ENCODE data around the gene ABCA13.

Gene ABCA13

DNA sequence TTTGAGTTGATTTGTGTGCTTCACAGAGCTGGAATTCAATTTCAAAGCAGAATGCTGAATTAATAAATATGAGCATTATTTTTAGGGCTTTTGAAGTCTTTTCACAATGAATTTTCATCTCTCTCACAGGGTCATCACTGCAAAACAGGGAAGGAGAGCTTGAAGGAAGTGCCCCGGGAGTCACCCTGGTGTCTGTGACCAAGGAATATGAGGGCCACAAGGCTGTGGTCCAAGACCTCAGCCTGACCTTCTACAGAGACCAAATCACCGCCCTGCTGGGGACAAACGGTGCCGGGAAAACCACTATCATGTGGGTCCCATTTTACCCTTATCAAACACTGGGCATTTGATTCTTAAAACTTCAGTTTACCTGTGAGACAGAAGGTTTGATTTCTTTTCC is 217.7 kb downstream of the ABCA13 start:
- DNase-seq: no peak

GRCh38 chr7:48389977-48390376 is 218.7 kb downstream of the ABCA13 start:
- no peak for DNase-seq

DNA sequence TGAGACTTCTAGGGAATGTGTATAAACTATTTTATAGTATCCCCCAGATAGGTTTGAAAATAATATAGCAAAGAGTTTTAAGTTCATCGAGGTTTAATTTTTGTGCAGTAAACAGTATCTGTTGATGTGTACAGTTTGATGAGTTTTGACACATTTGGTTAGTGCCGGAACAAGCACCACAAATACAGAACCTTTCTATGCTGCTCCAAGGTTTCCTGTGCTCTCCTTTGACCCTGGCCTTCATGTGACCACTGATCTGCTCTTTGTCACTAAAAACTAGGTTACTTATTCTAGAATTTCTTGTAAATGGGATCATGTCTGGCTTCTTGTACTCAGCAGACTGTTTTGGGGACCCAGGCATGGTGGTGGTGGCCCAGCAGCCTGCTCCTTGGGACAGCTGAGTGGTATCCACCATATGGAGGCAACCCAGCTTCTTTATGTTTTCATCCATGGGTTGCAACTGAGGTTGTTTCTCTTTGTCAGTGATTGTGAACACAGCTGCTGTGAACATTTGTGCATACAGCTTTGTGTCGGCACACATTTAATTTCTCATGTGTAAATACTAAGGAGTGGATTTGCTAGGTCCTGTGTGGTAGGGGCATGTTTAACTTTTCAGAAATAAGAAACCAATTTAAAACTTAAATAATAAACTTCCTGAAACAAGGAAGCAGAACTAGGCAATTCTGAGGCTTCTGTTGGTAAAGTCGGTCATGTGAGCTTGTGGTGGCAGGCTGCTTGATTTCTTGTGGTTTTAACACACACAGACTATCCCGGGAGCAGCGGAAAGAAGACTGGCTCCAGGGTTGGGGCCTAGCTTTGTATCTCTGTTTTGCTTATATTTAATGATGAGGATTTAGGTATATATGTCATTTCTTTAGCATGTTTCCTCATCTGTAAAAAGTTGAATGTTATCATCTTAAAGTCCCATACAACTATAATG is 219.4 kb downstream of the ABCA13 start:
- DNase-seq: peak in 1 of 2 donors; percentile 6

DNA sequence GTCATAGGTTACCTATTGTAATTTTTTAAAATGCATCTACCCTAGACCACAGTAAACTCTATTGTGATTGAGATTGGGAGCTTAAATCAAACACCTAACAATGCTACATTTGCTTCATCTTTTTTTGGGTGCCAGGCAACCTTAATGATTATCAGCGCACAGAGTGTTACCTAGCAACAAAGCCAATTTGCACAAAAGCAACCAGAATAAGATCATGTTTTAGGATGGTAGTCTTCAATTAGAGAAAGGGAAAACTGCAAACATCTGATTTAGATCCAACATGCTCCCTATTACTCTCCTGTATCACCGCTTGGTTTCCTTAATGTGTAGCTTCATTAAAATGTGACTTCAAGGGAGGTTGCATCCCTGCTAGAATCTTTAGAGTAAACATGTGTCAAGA is 226.9 kb downstream of the ABCA13 start:
- DNase-seq: no peak

- no peak for DNase-seq
Measured at GRCh38 chr7:48402721-48403120, 231.5 kb downstream of the ABCA13 start.

DNA sequence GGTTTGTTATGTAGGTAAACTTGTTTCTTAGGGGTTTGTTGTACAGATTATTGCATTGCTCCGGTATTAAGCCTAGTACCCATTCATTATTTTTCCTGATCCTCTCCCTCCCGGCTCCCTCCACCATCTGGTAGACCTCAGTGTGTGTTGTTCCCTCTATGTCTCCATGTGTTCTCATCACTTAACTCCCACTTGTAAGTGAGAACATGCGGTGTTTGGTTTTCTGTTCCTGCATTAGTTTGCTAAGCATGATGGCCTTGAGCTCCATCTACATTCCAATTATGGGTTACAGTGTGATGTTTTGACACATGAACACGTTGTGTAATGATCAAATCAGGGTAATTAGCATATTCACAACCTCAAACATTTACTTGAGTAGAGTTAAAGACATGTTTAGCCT is 237.5 kb downstream of the ABCA13 start:
- peak in 1 of 2 donors; percentile 6 for DNase-seq

GRCh38 chr7:48411619-48412018 is 240.4 kb downstream of the ABCA13 start:
- no peak for DNase-seq

GRCh38 chr7:48414011-48414732 is 242.9 kb downstream of the ABCA13 start:
- no peak for DNase-seq

GRCh38 chr7:48416327-48416908 is 245.2 kb downstream of the ABCA13 start:
- DNase-seq: no peak

GRCh38 chr7:48419401-48419800 is 248.1 kb downstream of the ABCA13 start:
- no peak for DNase-seq

DNA sequence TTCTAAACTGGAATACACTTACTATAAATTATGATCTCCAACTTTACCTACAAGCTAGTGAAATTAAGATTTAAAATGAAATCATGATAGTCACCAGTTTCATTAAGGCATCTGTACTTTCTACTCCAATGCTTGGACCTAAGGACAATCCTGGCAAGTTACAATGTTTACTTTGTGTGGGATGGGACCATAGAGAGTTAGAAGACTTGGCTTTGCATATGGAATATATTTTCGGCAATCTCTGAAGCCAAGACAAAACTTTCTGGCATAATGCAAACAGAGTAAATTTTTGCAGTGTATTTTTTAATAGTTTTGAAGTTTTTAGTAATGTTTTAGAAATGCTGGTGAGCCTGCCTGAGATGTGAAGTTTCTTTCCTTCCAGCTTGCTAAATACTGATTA is 248.9 kb downstream of the ABCA13 start:
- DNase-seq: no peak

DNA sequence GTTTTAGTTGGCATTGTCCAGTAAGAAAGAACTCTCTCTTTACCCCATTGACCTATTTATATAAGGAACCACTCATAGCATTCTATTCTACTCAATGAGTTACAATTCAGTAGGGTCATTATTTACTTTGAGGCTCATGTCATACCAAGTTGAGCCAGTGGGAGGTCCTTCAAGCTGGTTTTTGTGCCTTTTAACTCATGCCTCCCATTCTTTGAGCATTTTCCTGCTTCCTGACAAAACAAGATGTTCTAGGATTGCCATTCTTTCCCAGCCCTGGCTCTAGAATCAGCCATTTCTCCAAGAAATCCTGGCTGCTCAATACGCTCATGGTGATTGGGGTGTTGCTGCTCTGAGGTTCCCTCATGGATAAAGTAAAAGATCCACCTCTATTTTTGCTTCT is 250.1 kb downstream of the ABCA13 start:
- DNase-seq: no peak

- no peak for DNase-seq
Measured at GRCh38 chr7:48424731-48425130, 253.5 kb downstream of the ABCA13 start.

- no peak for DNase-seq
Measured at GRCh38 chr7:48426331-48426965, 255.2 kb downstream of the ABCA13 start.

DNA sequence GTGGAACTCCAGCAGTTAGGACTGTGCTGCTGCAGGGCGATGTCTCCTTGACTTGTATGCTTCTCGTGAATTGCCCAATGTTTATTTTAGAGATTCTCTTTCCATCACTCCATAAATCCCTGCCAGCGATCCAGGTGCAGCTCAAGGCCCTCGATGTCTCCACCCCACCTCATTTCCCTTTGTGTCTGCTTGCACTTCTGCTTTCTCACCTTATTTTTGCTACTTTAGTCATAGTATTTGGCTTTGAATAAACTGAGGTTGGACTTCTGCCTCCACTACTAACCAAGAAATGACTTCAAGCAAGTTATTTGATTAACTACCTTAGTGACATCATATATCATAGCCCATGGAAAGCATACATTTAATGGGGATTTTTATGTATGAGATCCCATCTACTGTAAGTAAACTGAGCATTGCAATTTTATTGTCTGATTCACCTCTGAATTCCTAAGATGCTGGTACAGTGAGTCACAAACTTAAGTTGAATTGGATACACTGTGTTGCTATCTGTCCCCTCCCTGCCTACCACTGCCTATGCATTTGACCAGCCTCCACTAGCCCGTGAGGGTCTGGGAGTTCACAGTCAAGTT is 255.8 kb downstream of the ABCA13 start:
- DNase-seq: no peak

DNA sequence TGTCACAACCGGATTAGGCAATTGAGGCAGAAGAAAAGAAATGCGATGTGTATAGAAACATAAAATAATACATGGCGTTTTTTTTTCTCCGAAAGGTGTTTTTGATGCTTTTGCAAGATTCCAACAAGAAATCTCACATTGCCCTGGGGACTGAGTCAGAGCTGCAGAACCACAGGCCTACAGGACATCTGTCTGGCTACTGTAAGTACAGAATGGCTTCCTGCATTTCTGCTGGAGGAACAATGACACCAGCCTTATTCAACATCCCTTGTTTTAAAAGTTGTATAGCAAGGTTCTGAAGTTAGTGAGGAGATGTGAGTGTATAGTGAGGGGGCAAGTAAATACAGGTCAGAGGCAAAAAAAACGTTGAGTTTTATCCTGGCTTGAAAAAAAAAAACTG is 256.4 kb downstream of the ABCA13 start:
- no peak for DNase-seq

GRCh38 chr7:48428091-48428684 is 256.9 kb downstream of the ABCA13 start:
- DNase-seq: no peak

GRCh38 chr7:48429117-48429516 is 257.9 kb downstream of the ABCA13 start:
- DNase-seq: no peak

- DNase-seq: no peak
Measured at GRCh38 chr7:48438206-48438605, 266.9 kb downstream of the ABCA13 start.

- DNase-seq: no peak
Measured at GRCh38 chr7:48441848-48442492, 270.7 kb downstream of the ABCA13 start.

DNA sequence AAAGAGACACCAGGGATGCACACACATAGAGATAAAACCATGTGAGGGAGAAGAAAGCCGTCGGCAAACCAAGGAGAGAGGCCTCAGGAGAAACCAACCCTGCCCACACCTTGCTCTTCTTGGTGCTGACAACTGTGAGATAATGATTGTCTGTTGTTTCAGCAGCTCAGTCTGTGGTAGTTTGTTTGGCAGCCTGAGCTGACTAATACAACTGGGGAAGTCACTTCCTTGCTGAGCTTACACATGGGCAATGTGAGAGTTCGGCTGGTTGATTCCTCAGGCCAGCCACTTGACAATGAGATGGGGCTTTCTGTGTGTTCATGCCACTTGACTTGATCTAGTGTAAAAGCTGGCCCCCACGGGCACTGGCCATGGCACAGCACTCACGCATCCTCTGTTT is 271.8 kb downstream of the ABCA13 start:
- DNase-seq: no peak

DNA sequence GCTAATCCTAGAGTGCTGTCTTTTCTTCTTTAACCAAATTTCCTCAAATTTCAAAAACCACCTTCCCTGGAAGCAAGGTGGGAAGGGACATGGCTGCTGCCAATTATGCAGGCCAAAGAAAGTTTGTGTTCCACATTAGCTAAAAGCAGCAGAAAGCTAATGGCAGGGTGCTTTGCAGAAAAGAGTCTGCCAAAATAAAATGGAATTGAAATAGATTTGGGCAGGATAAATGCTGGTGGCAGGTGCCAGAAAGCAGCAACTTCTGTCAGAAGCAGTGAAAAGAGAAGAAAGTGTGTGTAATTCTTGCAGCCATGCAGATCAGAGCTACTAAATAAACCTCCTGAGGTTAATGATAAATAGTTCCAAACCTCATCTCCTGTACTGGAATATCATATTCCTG is 275.5 kb downstream of the ABCA13 start:
- no peak for DNase-seq

Data from hippocampal formation (tissue), 2 donors.